ENCODE measurements around the gene ZNF483. TPM values are rescaled to one million over a fixed set of nuclear protein-coding genes. Genes with fewer than 3 reads are reported as not detected.
"Not testable (repeated sequence)": the region's sequence is repeated elsewhere in the genome, so short reads cannot be mapped to it uniquely, and the experiment has no call there.

The ZNF483 gene
- 0.53 TPM for total RNA-seq

DNA sequence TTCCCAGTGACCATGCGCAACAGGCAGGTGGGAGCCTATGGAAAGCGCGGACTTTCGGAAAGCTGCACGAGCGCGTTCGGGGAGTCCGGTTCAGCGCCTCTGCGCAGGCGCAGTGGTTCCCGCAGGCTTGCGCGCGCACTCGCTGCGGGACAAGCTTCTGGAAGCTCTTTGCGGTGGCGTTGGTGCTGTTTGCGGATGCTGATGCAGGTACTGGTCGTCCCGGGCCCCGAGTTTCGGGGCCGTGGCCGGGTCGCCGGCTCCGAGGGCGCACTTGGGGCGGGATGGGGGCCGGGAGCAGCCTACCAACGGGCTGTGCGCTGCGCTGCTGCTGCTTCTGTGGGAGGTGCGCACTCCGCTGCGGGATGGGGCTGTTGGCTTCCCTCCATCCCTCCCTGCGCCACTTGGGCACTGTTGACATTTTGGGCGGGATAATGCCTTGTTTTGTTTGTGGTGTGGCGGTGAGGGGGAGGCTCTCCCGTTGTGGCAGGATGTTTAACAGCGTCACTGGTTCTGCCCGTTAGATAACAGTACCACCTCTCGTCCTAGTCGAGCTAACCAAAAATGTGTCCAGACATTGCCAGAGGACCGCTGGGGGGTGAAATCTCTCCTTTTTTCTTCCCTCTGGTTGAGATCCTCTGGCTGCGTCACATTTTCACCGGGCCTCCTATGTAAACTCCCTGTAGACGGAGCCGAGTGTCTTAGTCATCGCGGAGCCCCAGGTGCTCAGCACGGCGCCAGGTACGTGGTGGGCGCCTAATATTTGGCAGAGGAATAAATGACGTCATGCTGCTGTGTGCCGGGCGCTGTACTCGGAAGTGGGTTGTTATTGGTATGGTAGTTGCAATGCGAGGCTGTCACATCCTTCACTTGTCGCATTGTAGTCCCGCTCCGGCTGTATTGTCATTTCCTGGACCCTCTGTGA, at the start of gene ZNF483:
ZNF483 (plus strand) TSS at position 124 of the 922 bp plus-strand sequence. CDS start 2,217 bp downstream, outside the sequence.
- ATAC-seq = peak; percentile 79
- peak; percentile 66 for DNase-seq (ENCODE audit: low spot score)

DNA sequence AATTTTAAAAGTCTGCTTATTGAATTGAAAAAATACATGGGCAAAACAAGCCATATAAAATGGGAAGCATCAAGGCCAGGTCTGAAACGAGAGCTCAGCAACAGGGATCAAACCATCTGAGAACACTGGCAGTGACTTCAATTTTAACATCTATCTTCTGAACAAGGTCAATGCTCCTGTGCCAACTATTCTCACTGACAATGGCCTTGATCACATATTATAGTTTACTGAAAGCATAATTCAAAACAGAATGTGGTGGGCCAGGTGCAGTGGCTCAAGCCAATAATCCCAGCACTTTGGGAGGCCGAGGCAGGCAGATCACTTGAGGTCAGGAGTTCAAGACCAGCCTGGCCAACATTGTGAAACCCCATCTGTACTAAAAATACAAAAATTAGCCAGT, 49.8 kb upstream of the ZNF483 start:
- DNase-seq (ENCODE audit: low spot score) (no peak), ATAC-seq (no peak)

DNA sequence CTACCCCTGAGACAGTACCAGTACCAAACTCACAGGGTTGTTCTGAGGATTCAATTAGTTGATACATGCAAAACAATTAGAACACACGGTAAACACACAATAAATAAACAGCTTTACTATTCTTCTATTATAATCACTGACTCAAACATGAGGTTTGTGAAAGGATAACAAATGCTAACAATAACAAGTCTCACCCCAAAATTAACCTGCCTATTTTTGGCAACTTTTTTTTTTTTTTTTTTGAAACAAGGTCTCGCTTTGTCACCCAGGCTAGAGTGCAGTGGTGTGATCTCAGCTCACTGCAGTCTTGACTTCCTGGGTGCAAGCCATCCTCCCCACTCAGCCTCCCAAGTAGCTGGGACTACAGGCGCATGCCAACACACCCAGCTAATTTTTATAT, 47.3 kb upstream of the ZNF483 start:
- ATAC-seq = no peak
- no peak for DNase-seq (ENCODE audit: low spot score)

DNA sequence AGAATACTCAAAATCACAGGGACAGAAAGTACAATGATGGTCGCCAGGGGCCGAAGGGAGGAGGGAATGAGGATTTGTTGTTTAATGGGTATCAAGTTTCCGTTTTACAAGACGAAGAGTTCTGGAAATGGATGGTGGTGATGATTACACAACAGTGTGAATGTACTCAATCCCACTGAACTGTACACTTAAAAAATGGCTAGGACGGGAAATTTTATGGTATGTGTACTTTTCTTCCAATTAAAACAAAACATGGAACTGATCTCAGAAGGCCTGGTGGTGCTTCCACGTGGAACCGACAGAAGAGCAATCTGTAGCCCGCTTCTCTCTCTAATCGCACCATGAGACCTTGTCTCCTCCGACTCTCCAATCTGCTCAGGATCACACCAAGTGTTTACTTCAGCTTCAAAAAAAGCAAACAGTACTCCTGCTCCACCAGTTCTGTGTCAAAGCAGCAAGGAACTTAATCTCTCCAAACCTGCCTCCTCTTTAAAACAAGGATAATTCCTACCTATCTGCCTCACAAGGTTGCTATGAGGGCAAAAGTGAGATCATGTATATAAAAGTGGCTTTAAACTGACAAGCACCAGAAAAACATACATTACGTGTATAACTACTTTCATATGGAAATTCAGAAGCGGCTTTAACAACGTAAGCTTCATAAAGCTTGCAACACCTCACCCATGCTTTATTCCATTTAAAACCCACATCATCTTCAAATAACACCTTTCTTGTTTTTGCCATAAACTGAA, 42.9 kb upstream of the ZNF483 start:
- ATAC-seq (no peak), DNase-seq (ENCODE audit: low spot score) (no peak)

DNA sequence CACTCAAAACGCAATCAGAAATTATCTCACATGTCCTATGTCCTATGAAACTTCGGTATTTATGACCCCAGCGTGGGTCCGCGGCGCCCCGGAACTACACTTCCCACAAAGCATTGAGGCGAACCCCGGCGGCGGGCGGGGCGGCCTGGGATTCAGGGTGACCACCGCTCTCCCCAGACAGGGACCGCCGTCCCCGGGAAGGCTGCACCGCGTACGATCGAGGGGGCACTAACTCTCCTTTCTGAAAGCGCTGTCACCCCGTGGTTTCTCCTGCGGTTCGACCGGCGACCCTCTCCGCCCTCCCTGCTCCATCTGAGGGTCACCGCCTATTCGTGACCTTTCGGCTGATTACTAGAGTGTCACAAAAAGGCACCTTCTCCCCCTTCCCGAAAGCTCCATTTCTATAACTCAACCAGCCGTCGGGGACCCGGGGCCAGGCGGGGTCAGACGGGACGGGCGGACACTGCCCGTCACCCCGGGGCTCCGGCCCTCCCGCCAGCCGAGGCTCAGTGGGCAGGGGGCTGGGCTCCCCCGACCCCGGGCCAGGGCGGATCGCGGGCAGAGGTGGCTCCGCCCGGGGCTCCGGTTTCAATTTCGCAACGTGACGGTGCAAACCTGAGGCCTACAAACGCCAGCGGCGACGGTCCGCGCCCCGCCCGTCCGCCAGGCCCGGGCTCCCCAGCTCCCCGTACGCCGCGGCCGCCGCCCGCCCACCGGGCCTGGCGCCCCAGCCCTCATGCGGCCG, 42.1 kb upstream of the ZNF483 start:
- peak; percentile 69 for ATAC-seq

DNA sequence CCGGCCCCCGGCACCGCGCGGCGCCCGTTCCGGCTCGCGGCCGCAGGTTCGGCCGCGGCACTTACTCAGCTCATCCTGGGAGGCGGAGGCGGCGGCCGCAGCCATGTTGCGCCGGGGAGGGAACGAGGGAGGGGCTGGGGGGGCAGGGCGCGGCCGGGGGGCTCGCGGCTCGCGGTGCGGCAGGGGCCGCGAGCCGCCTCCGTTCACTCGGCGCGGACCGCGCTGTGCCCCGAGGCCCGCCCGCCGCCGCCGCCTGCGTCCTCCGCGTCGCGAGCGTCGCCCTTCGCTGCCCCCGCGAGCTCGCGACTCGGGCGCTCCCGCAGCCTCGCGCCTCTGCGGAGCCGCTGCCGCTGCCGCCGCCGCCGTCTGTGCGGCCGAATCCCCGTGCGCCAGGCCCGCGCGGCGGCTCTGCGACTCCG, 41.5 kb upstream of the ZNF483 start:
- DNase-seq (ENCODE audit: low spot score) (no peak), ATAC-seq (peak; percentile 14)

More for the DNA sequence above, 42.1 kb upstream of the ZNF483 start:
- peak; percentile 85 for DNase-seq (ENCODE audit: low spot score)

DNA sequence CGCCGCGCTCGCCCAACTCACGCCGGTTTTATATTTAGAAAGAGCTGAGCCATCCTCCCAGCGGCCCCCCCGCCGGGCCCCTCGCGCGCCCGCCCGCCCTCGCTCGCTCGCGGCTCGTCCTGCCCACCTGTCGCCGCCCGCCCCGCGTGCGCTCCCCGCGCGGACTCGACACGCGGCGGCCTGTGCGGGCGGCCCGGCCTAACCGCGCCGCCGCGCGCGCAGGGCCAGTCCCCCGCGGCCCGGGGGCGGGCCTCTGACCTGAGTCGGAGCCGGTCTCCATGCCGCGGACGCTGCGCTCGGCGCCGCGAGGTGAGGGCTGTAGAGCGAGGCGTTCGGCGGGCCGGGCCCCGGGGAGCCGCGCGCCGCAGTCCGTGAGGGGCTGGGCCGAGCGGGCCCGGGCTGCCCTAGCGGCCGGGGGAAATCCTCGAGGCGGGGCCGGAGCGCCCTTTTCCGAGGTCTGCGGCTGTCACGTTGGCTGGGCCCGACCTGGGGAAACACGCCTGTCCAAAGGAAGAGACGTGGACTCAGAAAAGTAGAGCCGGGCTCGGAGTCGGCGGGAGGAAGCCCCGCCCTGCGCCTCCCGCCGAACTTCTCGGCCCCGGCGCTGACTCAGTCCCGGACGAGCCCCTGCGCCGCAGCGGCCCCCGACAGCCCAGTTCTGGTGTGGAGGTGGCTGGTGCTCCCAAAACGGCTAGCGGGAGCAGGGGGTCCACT, 41.0 kb upstream of the ZNF483 start, which contains the start of gene ECPAS:
ECPAS (minus strand) TSS at position 526 of the 714 bp plus-strand sequence. CDS start 11,465 bp downstream, outside the sequence.
- ATAC-seq (peak; percentile 77), DNase-seq (ENCODE audit: low spot score) (peak; percentile 88)

DNA sequence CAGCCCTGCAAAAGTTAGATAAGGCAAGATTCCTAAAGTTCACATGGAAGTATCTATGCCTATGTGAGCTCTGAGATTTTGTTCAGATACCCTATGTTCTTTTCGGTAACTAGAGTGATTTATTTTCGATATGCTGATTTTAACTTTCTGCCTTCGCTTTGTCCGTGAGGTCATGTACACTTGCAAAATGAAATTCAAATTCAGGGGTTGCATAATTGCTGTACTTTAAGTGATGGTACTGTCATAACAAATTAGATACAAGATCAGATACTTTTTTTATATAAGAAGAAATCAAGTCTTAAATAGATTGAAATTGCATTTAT, 40.4 kb upstream of the ZNF483 start:
- ATAC-seq (no peak), DNase-seq (ENCODE audit: low spot score) (no peak)

DNA sequence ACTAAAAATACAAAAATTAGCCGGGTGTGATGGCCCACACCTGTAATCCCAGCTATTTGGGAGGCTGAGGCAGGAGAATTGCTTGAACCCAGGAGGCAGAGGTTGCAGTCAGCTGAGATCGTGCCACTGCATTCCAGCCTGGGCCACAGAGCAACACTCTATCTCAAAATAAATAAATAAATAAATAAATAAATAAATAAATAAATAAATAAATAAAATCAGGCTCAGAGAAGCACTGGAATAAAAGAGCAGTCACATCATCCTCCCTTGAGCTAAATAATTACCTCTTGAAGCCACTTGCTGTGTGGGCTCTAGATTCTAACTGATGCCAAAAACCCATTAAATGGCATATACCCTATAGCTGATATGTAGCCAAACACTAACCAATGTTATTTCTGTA, 27.8 kb upstream of the ZNF483 start:
- not testable (repeated sequence) for ATAC-seq; DNase-seq (ENCODE audit: low spot score)

DNA sequence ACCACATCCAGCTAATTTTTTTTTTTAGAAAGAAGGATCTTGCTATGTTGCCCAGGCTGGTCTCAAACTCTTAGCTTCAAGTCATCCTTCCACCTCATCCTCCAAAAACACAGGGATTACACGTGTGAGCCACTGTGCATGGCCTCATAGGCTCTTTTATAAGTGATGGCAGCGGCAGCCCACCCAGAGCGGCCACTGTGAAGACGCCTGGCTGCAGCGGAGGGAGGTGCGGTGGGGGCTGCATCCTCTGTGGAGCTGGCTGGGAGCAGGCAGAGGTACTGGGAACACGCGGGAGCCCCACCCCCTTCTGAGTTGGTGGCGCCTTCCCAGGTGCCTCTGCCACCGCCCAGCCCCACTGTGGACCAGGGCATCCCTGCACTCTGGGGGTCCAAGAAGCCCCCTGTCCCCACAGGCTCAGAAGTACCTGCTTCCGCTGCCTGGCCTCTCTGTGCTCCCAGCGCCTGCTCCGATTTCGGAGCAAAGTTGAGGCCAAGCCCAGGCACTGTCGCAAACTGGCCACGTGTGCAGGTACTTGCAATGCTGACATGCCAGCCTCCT, 23.9 kb upstream of the ZNF483 start:
- DNase-seq (ENCODE audit: low spot score) = no peak
- no peak for ATAC-seq

DNA sequence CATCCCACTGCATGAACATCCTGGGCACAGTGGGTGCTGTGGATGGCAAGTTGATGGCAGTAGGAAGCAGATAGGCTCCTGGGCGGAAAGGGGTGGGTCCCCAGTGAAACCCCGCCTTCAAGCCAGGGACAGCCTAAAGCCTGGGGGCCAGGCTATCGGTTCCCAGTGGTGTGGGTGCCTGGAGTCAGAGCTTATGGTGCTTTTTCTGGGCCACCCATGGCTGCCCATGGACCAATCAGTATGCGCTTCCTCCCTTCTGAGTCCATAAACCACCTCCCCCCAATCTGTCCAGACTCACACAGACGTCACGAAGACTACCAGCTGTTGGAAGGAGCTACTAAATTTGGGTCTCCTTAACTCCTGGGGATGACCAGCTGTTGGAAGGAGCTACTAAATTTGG, 23.3 kb upstream of the ZNF483 start:
- no peak for DNase-seq (ENCODE audit: low spot score)
- ATAC-seq = no peak

DNA sequence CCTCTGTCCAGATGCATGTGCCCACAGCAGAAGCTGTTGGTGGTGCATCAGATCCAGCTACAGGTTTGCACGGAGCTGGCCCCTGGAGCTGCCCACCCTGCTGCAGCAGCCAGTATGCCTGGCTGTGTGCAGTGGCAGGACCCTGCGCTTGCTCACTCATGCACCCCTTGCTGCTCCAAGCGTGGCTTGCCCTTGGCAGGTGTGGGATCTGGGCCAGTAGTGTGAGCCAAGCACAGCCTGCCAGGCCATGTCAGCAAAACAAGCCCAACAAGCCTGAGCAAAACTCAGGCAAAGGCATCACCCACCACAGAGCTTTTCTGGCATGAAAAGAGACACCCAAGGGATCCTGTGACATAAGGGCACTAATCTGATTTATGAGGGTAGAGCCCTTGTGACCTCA, 22.5 kb upstream of the ZNF483 start:
- ATAC-seq = peak; percentile 71

DNA sequence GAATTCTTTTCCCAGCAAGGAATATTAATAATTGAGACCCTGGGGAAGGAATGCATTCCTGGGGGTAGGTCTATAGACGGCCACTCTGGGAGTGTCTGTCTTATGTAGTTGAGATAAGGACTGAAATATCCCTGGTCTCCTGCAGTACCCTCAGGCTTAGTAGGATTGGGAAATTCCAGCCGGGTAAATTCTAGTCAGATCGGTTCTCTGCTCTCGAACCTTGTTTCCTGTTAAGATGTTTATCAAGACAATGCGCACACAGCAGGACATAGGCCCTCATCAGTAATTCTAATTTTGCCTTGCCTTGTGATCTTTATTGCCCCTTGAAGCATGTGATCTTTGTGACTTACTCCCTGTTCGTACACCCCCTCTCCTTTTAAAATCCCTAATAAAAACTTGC, 13.4 kb upstream of the ZNF483 start:
- not testable (repeated sequence) for DNase-seq (ENCODE audit: low spot score); ATAC-seq

More for the DNA sequence above, 22.5 kb upstream of the ZNF483 start:
- no peak for DNase-seq (ENCODE audit: low spot score)

DNA sequence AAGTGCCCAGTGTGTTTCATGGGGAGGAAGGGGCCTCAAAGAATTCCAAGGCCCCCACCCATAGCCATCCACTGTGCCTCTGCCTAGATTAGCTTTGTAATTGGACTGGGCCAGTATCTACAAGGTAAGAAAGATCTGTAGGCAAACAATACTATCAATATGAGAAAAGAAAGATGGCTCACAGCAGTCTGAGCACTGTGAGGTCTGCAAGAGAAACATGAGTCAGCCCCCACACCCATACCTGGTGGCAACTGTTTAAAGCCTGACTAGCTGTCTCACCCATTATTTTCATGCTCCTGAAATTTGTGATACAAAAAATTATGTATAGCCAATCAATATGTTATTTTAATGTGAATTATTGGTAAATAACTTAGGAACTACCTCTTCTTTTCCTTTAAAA, 10.0 kb upstream of the ZNF483 start:
- no peak for ATAC-seq
- no peak for DNase-seq (ENCODE audit: low spot score)

DNA sequence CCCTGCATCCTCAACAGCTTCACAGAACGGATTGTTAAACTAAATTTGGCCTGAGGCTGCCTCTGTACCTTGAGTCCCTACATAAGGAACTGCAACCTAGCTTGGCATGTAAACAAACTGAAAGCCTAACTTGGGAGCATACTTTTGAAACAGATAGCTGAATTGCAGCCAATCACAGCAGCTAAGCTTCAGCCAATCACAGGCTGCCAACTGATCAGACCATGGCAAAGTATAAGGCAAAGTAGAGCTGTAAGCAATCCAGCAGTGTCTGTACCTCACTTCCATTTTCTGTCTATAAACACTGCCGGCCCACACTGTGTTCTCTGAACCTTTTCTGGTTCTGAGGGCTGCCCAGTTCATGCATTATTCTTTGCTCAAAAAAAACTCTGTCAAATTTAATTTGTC, 8.9 kb upstream of the ZNF483 start:
- no peak for DNase-seq (ENCODE audit: low spot score)
- no peak for ATAC-seq

DNA sequence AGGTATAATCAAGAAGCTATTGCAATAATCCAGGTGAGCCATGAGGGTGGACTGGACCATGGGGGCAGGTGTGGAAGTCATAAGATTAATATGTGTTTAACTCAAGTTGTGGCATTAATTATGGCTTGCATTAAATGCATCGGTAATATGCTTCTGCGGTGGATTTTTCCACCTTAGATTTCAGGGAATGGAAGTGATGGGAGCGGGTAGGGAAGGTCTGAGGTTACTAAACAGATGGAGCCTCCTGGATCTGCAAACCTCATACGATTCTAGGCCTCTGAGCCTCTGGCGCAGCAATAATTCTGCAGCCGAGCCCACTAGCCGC, 286 bp upstream of the ZNF483 start:
- ATAC-seq = no peak
- no peak for DNase-seq (ENCODE audit: low spot score)

DNA sequence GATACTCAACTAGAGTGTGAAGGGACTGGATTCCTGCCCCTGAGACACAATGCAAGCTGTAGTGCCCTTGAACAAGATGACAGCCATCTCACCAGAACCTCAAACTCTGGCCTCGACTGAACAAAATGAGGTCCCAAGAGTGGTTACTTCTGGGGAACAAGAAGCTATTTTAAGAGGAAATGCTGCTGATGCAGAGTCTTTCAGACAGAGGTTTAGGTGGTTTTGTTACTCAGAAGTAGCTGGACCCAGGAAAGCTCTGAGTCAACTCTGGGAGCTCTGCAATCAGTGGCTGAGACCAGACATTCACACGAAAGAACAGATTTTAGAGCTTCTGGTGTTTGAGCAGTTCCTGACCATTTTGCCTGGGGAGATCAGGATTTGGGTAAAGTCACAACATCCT, 2.4 kb downstream of the ZNF483 start:
- ATAC-seq = no peak
- no peak for DNase-seq (ENCODE audit: low spot score)

DNA sequence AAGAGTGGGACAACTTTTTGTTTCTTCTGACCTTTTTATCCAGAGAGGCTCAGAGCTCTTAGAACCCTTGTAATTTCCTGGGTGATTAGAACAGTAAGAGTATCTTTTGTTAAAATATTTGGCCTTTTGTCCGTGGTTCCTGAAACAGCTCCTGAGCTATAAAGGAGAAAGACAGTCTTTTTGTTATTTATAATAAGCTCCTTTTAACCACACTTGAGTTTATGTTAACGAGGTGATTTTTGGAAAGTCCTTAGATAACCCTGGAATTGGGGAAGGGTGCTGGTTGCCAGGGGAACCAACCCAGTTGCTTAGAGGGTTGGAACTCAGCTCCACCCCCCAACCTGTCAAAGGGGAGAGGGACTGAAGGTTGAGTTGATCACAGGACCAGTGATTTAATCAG, 4.8 kb downstream of the ZNF483 start:
- no peak for ATAC-seq
- DNase-seq (ENCODE audit: low spot score) = no peak

DNA sequence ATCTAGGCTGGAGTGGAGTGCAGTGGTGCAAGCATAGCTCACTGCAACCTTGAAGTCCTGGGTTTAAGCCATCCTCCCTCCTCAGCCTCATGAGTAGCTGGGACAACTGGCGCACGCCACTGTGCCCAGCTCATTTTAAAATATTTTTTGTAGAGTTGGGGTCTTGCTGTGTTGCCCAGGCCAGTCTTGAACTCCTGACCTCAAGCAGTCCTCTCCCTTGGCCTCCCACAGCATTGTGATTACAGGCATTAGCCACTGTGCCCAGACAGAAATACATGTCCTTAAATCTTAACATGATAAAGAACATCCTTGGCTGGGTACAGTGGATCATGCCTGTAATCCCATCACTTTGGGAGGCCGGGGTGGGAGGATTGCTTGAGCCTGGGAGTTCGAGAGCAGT, 6.7 kb downstream of the ZNF483 start:
- ATAC-seq = no peak
- DNase-seq (ENCODE audit: low spot score) = no peak

DNA sequence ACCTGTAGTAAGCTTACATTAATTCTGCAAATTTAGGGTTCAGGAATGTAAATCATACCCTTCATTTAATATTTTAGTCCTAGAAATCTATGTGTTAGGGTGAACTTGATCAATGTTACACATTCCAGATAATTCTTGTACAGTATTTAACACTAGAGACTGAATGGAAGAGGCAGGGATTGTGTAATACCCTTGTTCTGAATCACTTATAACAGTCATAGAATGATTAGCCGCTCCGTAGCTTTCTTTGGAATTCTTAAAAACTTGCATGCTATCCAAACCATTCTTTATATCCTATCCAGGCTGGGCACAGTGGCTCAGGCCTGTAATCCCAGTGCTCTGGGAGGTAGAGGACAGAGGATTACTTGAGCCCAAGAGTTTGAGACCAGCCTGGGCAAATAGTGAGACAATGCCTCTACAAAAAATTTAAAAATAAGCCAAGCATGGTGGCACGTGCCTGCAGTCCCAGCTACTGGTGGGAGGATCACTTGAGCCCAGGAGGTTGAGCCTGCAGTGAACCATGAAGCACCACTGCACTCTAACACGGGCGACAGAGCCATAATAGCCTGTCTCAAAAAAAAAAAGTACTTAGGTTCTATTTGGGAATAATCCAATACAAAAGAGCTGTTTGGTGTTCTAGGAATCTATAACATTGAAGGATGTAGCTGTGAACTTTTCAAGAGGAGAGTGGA, 8.3 kb downstream of the ZNF483 start:
- DNase-seq (ENCODE audit: low spot score) (no peak), ATAC-seq (no peak)
